H1 (cell line): Measurements from ENCODE around the gene PTPRJ.

ENCODE experiments used
- MAFK ChIP-seq: IDR thresholded peaks from 2 replicates; pipeline ENCODE4 v1.6.1; 2012; ENCODE audit warnings: low read depth, mild to moderate bottlenecking, improper control_type of control experiment, low read length
- POLR2AphosphoS5 ChIP-seq: IDR thresholded peaks from 2 replicates; pipeline ENCODE4 v1.6.1; 2011; ENCODE audit warnings: low read depth, low read length

DNA sequence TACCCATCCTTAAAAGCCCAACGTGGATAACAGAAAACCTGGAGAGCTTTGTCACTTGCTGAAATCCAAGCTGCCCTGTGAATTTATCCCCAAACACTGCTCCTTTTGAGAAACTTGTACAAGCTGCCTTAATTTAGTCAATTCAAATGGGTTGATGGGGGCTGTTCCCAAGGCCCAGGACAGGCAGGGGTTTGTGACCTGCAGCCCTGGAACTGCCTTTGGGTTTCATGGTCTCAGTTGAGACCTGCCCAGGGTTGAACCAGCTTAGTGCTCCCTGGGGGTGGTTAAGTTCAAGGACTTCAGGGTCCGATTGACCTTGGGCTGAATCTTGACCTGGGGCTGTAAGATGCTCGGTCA, 124.2 kb downstream of the PTPRJ start:
- TF ChIP-seq POLR2AphosphoS5: no peak
- no peak for TF ChIP-seq MAFK
